Cerebellar cortex (tissue), 1 donor: ENCODE measurements around the gene MT1E.
A peak's percentile ranks its signal among the peaks of the same experiment; 100 is the strongest.

Experiments
- DNase-seq: peaks from one replicate; pipeline ENCODE4 v3.0.0-alpha.2; 2015; ENCODE audit warnings: low spot score

Gene MT1E

DNA sequence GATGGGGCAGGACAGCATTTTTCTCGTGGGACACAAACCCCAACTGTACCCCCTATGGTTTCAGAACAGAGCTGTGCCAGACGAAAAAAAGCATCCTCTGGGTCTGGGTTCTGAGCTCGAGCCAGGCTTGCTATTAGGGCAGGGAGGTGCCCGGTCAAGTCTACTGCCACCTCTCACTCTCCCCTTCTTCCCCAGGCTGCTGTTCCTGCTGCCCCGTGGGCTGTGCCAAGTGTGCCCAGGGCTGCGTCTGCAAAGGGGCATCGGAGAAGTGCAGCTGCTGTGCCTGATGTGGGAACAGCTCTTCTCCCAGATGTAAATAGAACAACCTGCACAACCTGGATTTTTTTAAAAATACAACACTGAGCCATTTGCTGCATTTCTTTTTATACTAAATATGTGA is 1.1 kb downstream of the MT1E start:
- no peak for DNase-seq

DNA sequence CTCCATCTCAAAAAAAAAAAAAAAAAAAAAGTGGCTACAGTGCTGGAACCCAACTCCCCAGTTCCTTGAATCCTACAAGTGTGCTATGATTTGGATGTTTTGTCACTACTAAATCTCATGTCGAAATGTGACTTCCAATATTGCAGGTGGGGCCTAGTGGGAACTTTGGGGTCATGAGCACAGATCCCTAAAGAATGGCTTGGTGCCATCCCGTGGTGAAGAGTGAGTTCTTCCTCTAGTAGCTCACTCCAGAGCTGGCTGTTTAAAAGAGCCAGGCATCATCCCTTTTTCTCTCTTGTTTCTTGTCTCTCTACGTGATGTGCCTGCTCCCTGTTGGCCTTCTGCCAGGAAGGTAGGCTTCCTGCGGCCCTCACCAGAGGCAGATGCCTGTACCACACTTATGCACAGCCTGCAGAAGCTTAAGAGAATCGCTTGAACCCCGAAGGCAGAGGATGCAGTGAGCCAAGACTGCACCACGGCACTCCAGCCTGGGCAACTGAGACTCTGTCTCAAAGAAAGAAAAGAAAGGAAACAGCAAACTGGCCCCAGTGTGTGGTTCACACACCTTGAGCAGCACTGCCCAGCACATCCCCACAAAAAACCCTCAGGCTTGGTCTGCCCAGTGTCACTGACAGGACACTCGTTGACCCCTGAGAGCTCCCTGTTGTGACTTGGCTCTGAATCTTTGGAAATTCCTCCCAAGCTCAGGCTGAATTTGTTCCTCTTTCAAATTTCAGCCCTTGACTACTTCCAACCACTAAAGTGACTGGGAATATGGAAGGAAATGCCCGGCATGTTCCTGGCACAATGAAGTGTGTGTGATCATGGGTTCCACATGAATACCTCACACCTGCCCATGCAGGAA is 3.1 kb downstream of the MT1E start:
- DNase-seq: no peak

- DNase-seq: no peak
Observed at GRCh38 chr16:56629531-56629930, 4.0 kb downstream of the MT1E start.

- DNase-seq: no peak
Observed at GRCh38 chr16:56630134-56630533, 4.6 kb downstream of the MT1E start.

- DNase-seq: no peak
Observed at GRCh38 chr16:56631197-56631596, 5.6 kb downstream of the MT1E start.

GRCh38 chr16:56631832-56632155 is 6.2 kb downstream of the MT1E start:
- no peak for DNase-seq

- no peak for DNase-seq
Observed at GRCh38 chr16:56632156-56632847, 6.7 kb downstream of the MT1E start, which contains the start of gene MT1M. MT1M (plus strand) TSS chr16:56632659; CDS start chr16:56632732, 73 bp downstream.

- DNase-seq: no peak
Observed at GRCh38 chr16:56632848-56633365, 7.3 kb downstream of the MT1E start.

GRCh38 chr16:56633535-56633934 is 8.0 kb downstream of the MT1E start:
- DNase-seq: no peak

DNA sequence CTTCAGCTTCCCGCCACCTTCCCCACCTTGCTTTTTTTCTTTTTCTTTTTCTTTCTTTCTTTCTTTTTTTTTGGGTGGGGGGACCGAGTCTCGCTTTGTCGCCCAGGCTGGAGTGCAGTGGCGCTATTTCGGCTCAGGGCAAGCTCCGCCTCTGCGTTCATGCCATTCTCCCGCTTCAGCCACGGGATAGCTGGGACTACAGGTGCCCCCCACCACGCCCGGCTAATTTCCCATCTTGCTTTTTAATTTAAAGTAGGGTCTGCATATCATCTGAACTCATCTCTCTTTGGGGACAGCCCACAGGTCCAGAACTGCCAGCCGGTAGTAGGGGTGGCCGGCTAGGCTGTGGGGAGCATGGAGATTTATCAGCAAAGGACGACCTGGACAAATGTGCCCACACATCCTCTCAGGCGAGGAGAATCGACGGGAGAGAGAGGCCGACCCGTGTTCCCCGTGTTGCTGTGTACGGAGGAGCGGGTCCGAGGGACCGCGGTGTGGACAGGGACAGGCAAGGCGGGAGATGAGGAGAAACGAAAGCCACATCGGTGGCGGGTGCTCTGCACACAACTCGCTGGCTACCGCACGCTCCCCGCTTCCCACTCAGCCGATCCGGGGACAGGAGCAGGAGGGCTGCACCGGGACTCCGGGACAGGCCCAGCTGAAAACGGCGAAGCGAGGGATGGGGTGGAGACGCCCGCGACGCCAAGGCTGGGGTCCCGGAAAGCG is 9.3 kb downstream of the MT1E start:
- no peak for DNase-seq

DNA sequence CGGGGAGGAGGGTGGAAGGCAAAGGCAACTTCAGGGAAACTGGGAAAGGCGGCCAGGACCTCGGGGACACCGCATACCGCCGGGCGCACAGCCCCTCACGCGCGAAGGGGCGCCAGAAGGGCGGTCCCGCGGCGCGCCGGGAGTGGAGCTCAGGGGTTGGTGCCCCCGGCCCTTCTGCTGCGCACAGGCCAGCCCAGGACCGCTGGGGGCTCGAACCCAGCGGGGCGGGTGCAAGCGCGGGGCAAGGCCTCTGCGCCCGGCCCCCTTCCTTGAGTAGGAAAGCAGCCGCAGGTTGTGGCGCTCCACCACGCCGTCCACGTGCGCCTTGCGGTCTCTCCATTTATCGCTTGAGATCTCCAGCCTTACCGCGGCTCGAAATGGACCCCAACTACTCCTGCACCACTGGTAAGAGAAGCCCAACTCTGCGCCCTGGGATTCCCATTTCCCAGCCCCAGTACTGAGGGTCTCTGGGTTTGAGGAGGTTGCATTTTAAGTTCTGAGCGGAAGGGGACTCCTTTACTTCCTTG is 9.9 kb downstream of the MT1E start:
- DNase-seq: no peak

DNA sequence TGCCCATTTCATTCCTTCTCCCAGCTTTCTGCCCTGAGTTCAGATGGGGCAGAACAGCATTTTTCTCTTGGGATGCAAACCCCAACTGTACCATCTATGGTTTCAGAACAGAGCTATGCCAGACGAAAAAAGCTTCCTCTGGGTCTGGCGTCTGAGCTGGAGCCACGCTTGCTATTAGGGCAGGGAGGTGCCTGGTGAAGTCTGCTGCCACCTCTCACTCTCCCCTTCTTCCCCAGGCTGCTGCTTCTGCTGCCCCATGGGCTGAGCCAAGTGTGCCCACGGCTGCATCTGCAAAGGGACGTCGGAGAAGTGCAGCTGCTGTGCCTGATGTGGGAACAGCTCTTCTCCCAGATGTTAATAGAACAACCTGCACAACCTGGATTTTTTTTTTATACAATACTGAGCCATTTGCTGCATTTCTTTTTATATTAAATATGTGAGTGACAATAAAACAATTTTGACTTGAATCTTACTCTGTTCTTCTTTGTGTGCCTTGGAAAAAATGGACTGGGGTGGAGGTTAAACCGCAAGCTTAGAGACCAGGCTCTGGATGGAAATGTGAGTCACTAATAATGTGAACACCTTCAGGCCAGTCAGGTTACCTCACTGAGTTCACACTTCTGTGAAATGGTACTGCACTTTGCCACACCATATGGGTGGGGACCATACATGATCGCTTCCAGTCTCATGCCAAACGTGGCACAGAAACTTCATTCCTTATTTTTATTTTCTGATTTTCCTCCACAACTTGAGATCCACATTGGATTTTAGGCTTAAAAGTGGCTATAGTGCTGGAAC is 11.2 kb downstream of the MT1E start:
- DNase-seq: no peak

- DNase-seq: no peak
Observed at GRCh38 chr16:56637814-56638750, 12.5 kb downstream of the MT1E start, which contains the start of gene MT1A. MT1A (plus strand) TSS chr16:56638666; CDS start chr16:56638739, 73 bp downstream.

GRCh38 chr16:56639045-56639444 is 13.5 kb downstream of the MT1E start:
- no peak for DNase-seq

- no peak for DNase-seq
Observed at GRCh38 chr16:56640076-56640475, 14.5 kb downstream of the MT1E start.

DNA sequence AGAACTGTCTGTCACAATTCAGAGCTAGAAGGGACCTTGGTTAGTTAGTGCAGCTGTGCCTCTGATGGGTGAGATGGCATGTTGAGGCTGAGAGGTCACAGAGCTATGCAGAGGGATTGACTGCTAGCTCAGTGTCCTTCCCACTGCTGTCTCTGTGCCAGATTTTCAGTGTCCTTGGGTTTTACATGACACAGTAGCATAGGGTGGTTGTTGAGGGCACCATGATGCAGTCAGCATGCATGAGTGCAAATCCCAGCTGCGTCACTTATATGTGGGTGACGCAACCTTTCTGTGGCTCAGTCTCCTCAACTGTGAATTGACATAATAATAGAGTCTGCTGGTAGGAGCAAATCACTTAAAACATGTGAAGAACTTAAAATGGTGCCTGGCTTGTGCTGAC is 15.6 kb downstream of the MT1E start:
- no peak for DNase-seq

DNA sequence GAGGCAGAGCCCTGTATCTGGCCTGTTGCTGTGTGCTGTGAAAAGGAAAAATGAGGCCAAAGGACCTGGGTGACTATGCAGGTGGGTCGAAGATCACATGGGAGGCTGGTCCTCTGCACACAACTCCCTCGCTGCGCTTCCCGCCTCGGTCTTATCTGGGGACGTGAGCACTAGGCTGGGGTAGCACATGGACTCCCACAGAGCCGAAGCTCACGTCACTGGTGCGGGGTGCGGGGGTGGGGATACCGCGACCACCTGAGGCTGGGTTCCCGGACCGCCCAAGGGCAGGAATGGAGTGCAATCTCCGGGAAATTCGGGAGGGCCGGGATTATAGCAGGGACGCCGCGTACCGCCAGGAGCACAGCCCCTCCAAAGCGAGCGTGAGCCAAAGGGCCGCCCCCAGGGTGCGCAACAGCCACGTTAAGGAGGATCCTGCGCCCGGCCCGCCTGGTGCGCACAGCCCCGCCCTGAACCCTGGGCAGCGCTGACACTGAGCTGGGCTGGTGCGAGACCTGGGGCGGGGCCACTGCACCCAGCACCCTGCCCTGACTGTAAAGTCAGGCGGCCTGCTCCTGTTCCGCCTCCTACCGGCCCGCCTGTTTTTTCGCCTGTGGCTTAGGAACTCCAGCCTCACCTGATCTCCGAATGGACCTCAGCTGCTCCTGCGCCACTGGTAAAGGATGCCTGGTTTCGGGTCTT is 17.6 kb downstream of the MT1E start:
- DNase-seq: peak; percentile 20

- DNase-seq: no peak
Observed at GRCh38 chr16:56643833-56644232, 18.3 kb downstream of the MT1E start.

- no peak for DNase-seq
Observed at GRCh38 chr16:56645311-56645710, 19.7 kb downstream of the MT1E start.

DNA sequence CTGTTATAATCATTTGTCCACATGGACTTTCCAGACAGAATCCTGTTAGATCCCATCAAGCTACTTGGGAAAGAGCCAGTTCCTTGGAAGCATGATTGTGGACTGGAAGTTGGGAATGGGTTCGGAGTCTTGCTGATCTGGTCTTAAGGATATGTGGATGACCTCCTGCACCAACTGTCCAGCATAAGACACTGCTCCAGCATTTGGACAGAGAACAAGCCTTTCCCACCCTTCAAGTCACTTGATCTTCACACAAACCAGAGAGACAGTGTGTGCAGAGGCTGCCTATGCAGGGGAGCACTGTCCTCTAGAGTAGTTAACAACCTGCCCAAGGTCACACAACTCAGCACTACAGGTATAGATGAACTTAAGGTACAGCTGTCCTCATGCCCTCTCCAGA is 20.3 kb downstream of the MT1E start:
- no peak for DNase-seq
